ENCODE results near the gene SAP30BP. TPM values are rescaled to one million over a fixed set of nuclear protein-coding genes. Genes with fewer than 3 reads are reported as not detected.

Gene SAP30BP
- total and polyA plus RNA-seq, 2 of the 13 experiments (the other 11 are each of a cell fraction or from before 2014, with no cell fraction given): 67.7 to 99.4 TPM

GRCh38 chr17:75738218-75738802, 71.2 kb downstream of the SAP30BP start (continued):
- no peak for TF ChIP-seq ZBTB40 (IDR thresholded peaks at IDR 0.05)
- TF ChIP-seq ZBTB40 (CRISPR knock-in tag; IDR thresholded peaks at IDR 0.05): peak; percentile 47; the same call in 1 of the 2 replicates
- no peak for TF ChIP-seq DMTF1 (CRISPR knock-in tag; IDR thresholded peaks at IDR 0.05)
- 0 out of 2 replicates have a peak, but pooled peaks have one; percentile 23 for TF ChIP-seq CSRNP1 (CRISPR knock-in tag; IDR thresholded peaks at IDR 0.05)
- TF ChIP-seq SNAPC5 (CRISPR knock-in tag; IDR thresholded peaks at IDR 0.05; ENCODE audit: borderline replicate concordance): no peak
- TF ChIP-seq ZNF121 (CRISPR knock-in tag; IDR thresholded peaks at IDR 0.05): no peak
- TF ChIP-seq HNRNPLL (IDR thresholded peaks at IDR 0.05; ENCODE audit: low read depth, low read length, poor library complexity, severe bottlenecking): no peak
- peak; percentile 31; the same call in 1 of the 2 replicates for TF ChIP-seq ZBTB21 (CRISPR knock-in tag; IDR thresholded peaks at IDR 0.05)
- peak; percentile 43; the same call in 1 of the 2 replicates for TF ChIP-seq ZNF552 (CRISPR knock-in tag; IDR thresholded peaks at IDR 0.05; ENCODE audit: borderline replicate concordance)
- no peak for TF ChIP-seq ZFP1 (CRISPR knock-in tag; IDR thresholded peaks at IDR 0.05)
- no peak for TF ChIP-seq MYNN (CRISPR knock-in tag; IDR thresholded peaks at IDR 0.05; ENCODE audit: low read depth)
- TF ChIP-seq ZNF451 (CRISPR knock-in tag; IDR thresholded peaks at IDR 0.05): no peak
- TF ChIP-seq HIVEP1 (CRISPR knock-in tag; IDR thresholded peaks at IDR 0.05): 0 out of 2 replicates have a peak, but pooled peaks have one; percentile 14
- TF ChIP-seq THRA (CRISPR knock-in tag; IDR thresholded peaks at IDR 0.05; ENCODE audit: borderline replicate concordance): peak; percentile 36; the same call in 1 of the 2 replicates
